GM19438 (cell line): Measurements from ENCODE around the gene IRF7.

ENCODE experiments used
- ATAC-seq: cut with Tn5 transposase; IDR thresholded peaks from one replicate; pipeline ENCODE4 v1.9.1; 2021; ENCODE audit warnings: low read depth; ENCODE audit not compliant: unreplicated experiment

IRF7 gene

DNA sequence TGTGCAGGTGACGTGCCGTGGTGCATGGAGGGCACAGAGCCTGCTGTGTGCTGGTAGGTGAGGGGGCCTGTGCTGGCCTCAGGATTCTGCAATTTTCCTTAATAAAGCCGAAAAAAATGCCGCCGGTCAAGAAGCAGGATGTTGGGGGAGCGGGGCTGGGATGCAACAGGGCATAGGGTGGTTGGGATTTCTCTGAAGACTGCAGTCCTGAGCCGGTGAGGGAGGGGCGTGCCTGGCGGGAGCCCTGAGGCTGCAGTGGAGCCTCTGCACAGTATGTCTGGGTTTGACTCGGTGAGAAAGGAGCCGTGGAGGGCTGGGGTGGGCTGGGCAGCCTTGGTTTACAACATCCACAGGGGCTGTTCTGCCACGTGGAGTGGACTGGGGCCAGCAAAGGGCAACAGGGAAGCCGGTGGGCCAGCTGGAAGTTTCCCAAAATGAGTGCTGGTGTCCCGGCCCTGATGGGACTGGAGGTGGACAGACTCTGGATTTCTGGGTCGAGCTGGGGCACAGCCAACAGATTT lies 7.7 kb upstream of the IRF7 start:
- ATAC-seq: no peak

DNA sequence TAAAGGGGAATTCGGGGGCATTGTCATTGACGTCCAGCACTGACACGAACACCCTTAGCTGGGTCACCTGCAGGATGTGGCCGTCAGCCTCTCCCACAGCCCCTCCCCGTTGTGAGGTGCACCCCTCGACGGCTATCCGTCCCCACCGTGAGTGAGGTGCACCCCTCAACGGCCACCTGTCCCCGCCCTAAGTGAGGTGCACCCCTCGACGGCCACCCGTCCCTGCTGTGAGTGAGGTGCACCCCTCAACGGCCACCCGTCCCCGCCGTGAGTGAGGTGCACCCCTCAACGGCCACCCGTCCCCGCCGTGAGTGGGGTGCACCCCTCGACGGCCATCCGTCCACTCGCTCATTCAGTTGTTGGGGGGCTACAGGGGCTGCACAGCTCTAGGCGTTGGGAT lies 6.1 kb upstream of the IRF7 start:
- no peak for ATAC-seq

DNA sequence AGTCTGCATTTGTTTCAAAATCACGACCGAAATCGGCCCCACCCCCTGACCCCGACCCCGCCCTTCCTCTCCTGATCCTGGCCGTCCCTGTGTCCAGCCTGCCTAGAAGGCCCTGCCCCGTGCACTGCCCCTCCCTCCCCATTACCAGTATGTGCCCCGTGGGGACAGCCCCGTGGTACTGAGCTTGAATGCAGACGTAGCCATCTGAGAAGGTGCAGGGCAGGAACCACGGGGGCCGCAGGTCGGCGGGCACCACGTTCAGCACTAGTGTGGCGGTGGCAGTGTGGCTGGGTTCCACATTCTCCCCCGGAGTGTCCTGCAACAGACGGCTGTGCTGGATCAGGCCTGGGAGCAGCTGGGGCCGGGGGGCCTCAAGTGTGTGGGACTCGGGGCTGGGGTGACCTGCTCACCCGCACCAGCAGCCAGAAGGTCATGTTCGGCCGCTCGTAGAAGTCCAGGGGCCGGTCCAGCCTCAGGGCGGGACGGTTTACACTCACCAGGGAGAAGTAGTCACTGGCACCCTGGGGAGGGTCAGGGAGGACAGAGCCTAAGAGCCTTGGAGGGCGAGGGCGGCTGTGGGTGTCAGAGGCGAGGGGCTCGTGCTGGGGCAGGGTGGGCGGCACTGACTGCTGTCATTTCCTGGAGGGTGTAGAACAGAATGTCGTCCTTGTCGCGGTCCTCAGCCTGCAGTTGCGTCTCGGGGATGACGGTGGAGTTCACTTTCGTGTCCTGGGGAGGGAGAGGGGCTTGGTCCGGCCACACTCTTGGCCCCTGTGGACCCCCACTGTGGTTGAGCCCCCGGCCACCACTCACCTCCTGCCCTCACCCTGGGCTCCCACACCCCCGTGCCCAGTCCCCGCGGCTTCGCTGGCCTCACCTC lies 5.4 kb upstream of the IRF7 start:
- ATAC-seq: no peak

DNA sequence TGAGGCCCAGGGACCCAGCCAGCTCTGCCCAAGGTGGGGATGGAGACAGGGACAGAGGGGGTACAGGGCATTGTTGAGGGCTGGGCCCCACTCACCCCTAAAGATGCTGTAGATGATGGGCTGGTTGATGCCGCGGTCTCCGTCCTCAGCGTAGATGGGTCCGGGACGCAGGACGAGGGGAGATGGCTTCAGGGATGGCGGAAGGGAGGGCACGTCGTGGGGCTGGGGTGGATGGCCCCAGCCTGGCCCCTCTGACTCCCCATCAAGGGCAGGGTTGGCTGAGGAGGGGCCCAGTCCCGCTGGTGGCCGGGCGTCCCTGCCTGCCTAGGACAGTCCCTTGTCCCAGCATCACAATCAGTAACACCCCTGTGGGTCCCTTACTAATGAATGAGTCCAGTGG lies 4.5 kb upstream of the IRF7 start:
- ATAC-seq: no peak

GRCh38 chr11:619628-620050 lies 3.9 kb upstream of the IRF7 start:
- ATAC-seq: no peak

DNA sequence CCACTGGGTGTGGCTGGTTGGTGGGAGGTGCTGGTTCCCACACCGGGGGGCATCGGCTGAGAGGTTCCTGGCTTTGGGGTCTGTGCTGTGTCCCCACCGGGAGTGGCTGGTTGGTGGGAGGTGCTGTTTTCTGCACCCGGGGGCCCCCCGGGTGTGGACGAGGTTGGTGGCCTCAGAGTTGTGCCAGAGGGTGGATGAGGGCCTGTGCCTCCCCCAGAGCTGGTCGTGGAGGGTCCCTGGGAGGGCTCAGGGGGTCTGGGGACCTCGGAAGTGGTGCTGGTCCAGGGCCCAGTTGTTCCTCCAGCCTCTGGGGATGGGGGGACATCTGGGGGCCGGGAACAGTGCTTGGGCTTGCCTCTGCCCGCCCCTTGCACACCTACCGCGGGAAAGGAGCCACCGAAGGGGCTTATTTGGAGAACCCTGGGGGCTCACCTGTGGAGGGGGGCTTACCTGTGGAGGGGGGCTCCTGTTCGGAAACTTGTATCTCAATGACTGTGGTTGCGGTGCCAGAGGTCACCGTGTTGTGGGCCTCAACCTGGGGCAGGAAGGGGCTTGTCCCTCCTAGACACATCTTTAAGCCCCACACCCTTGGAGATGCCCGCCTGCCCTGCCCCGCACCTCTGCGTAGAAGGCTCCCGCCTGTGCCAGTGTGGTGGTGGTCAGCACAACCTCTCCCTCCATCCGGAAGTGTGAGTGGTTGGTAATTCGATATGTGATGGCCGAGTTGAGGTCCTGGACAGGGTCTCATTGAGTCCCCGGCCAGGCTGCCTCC lies 3.3 kb upstream of the IRF7 start:
- ATAC-seq: no peak

DNA sequence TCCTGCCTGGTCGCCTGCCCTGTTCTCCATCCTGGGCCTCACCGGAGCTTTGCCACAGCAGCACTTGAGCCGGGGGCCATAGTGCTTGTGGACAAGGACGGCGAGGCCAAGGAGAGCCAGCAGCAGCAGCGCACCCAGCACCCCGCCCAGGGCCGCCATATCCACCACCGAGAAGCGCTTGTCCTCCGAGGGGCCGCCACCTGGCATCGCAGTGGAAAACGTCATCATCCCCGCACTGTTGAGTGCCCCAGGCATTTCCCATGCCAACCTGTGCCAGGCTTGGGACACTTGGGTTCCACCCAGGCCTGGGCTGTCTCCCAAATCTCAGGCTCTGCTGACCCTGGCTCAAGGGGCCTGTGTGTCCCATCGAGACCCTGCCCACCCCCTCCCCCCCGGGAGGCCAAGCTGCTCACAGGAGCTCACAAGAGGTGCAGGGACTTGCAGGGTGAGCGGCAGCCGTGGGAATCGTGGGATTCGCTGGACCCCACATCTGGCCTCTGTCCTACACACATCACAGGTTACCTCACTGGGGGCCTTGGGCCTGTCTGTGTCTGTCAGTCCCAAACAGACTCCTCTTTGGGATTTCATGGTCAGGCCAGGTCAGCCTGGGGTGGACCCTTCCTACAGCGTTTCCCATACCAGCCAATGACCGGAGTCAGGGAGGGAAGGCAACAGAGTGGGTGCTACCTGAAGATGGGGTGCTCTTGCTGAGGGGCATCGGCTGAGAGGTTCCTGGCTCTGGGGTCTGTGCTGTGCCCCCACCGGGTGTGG lies 2.3 kb upstream of the IRF7 start:
- no peak for ATAC-seq

DNA sequence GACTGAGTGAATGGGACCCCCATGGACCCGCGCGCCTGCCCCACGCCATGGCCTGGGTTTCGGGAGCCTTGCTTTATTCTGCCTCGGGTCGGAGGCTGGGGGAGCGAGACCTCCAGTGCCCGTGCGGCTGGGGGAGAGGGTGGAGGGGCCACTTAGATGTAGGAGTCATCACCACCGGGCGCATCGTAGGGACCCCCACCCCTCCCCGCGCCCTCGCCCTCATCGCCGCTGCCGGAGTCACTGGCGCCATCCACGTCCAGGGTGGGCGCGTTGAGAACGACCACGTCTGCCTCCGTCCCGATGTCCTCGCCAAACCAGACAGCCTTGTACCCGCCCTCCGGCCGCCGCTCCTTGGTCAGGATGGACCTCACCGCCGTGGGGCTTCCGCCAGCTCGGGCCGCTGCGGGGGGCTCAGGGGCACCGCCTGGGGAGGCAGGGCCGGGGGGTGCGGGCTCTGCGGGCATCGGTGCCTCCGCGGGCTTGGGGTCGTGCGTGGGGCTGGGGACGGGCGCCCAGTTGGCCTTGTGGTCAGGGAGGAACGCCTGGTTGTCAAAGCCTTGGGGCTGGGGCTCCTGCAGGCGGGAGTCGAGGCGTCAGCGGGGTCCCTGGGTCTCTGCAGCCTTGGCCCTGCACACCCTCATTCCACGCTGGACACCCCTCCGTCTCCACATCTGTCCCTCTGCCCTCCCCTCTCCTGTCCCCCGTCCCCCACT lies 1.6 kb upstream of the IRF7 start:
- ATAC-seq: no peak

DNA sequence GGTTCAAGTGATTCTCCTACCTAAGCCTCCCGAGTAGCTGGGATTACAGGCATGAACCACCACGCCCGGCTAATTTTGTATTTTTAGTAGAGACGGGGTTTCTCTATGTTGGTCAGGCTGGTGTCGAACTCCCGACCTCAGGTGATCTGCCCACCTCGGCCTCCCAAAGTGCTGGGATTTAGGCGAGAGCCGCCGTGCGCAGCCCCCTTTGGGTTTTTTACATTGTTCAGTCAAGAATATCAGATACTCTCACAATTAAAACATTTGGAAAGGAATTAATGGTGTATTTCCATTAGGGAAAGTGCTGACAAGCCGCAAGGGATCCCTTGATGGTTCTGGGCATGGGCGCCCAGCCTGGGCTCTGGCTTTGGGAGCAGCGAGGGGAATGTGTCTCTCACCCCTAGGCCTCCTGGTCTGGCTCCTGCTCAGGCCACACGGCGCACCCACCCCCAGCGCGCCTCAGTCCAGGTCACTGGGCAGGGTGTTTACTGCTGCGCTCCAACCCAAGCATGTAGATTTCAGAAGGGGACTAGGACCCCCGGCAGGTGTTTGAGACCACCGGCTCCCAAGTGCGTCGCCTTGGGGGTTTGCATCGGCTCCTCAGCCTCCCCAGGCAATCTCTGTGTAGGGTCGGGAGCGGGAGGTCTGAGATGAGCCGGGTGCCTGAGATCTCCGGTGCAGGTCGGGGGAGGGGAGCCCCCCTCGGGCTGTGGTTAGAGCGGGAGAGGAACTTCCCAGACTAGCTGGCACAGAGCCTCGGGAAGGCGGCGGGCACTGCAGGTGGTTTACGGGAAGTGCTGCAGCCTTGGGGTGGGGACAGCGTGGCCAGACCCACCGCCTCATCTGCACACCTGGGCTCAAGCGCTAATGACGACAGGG lies 809 bp upstream of the IRF7 start:
- ATAC-seq: no peak

DNA sequence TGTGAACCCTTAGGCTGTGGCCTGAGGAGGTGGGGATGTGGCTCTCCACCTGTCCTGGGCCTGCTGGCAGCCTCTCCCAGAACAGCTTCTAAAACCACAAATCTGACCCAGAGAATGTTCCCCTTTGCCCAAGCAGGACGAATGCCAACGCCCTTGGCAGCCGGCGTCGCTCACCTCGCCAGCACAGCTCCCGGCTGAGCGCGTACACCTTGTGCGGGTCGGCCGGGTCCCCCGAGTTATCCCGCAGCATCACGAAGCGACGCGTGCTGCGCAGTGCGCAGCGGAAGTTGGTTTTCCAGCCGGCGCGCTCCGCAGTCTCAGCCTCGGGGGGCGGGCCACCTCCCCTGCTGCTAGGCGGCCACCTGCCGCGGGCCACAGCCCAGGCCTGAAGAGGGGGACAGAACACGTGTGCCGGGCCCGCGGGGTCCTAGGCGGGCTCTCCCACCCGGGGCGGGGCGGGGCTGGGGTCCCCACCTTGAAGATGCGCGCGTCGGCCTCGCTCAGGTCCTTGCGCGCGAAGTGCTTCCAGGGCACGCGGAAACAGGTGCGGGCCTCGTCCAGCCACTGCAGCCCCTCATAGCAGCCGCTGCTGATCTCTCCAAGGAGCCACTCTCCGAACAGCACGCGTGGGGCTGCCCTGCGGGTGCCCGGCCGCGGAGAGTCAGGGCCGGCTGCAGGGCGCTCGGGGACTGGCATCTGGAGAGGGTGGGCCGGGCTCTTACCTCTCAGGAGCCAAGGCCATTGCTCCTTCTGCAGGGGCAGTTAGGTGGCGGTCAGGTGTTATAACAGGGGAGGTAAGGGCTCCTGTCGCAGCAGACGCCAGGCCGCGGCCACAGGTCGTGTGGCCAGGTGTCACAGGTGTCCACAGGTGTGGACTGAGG lies 887 bp downstream of the IRF7 start:
- ATAC-seq: no peak

GRCh38 chr11:614021-614622 lies 1.6 kb downstream of the IRF7 start:
- ATAC-seq: no peak

- no peak for ATAC-seq
Observed at GRCh38 chr11:613369-613968, 2.3 kb downstream of the IRF7 start.

DNA sequence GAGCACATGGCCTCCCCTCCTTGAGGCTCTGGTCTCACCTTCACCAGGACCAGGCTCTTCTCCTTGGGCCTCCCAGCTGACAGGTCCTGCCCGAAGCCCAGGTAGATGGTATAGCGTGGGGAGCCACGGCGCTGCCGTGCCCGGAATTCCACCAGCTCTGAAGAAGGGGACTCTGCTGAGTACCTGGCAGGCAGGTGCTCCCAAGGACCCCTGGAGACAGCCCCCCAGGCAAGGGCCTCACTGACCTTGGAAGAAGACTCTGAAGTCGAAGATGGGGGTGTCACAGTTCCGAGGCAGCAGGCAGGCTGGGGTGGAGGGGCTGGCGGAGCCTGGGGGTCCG lies 2.8 kb downstream of the IRF7 start:
- no peak for ATAC-seq

GRCh38 chr11:612201-612960 lies 3.4 kb downstream of the IRF7 start:
- no peak for ATAC-seq

GRCh38 chr11:611001-611996 lies 4.5 kb downstream of the IRF7 start:
- no peak for ATAC-seq
